ENCODE data around the gene ENAH.

ENAH gene

DNA sequence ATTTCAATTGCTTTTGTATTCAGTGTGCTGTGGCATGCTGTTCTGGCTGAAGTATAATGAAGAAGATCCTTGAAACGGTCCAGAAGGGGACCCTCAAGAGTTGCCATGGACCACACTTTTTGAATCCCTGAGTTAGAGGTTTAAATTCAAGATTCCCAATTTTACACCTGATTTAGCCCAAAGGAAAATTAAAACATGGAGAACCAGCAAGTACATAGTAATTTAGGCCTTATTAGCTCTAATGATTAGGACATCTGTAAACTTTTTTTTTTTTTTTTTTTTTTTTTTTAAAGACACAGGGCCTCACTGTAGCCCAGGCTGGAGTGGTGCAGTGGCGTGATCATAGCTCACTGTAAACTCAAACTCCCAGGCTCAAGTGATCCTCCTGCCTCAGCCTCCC, 107.3 kb downstream of the ENAH start:
- no peaks in the 10 kb centered on the region for H3K79me2 ChIP-seq (ENCODE audit: low read length)
- H3F3A ChIP-seq (ENCODE audit: insufficient read depth, low read length): 0 out of 2 replicates have a peak, but pooled peaks cover 5% of the 10 kb centered on the region
- no peaks in the 10 kb centered on the region for H4K20me1 ChIP-seq (ENCODE audit: insufficient read depth, low read length)
- no peak overlapping the region for H3K27ac ChIP-seq (ENCODE audit: low read length)
- H3K27me3 ChIP-seq (replicated peaks; ENCODE audit: insufficient read depth, low read length): no peaks in the 10 kb centered on the region
- no peaks in the 10 kb centered on the region for H3K36me3 ChIP-seq (replicated peaks; ENCODE audit: insufficient read depth, low read length)
- TF ChIP-seq CTCF (IDR thresholded peaks at IDR 0.05; ENCODE audit: low read length): no peak
- TF ChIP-seq EZH2 (optimal IDR thresholded peaks at IDR 0.05; ENCODE audit: low read depth, low read length): no peak
- no peak for TF ChIP-seq EZH2phosphoT487 (IDR thresholded peaks at IDR 0.05; ENCODE audit: low read length)
- H3K4me3 ChIP-seq (ENCODE audit: low read length): no peak overlapping the region
- peaks cover 6% of the 10 kb centered on the region; the same call in 1 of the 2 replicates for H3K4me1 ChIP-seq (ENCODE audit: low read length)
- no peak for DNase-seq
- no peaks in the 10 kb centered on the region for H3K9me2 ChIP-seq (replicated peaks; ENCODE audit: insufficient read depth, low read length)
- no peak overlapping the region for H2AFZ ChIP-seq (ENCODE audit: low read length)
- no peak overlapping the region for H3K4me2 ChIP-seq (ENCODE audit: low read depth, low read length)
- H3K9me3 ChIP-seq (replicated peaks; ENCODE audit: insufficient read depth, low read length): no peaks in the 10 kb centered on the region
- no peak overlapping the region for H3K9ac ChIP-seq (ENCODE audit: low read length)

GRCh38 chr1:225544924-225545323, 108.0 kb downstream of the ENAH start:
- Histone ChIP-seq H3K9me2 (replicated peaks; ENCODE audit: insufficient read depth, low read length) (no peaks in the 10 kb centered on the region), H3K36me3 (replicated peaks; ENCODE audit: insufficient read depth, low read length) (no peaks in the 10 kb centered on the region), H3K4me2 (ENCODE audit: low read depth, low read length) (no peak overlapping the region), H3K27ac (ENCODE audit: low read length) (no peak overlapping the region), H3K9ac (ENCODE audit: low read length) (no peak overlapping the region), H3K4me1 (ENCODE audit: low read length) (peaks cover 6% of the 10 kb centered on the region; the same call in 1 of the 2 replicates), H3F3A (ENCODE audit: insufficient read depth, low read length) (0 out of 2 replicates have a peak, but pooled peaks cover 5% of the 10 kb centered on the region), H2AFZ (ENCODE audit: low read length) (no peak overlapping the region), H3K4me3 (ENCODE audit: low read length) (no peak overlapping the region), H3K9me3 (replicated peaks; ENCODE audit: insufficient read depth, low read length) (no peaks in the 10 kb centered on the region), H3K27me3 (replicated peaks; ENCODE audit: insufficient read depth, low read length) (no peaks in the 10 kb centered on the region), H3K79me2 (ENCODE audit: low read length) (no peaks in the 10 kb centered on the region), H4K20me1 (ENCODE audit: insufficient read depth, low read length) (no peaks in the 10 kb centered on the region)
- DNase-seq: no peak
- TF ChIP-seq CTCF (IDR thresholded peaks at IDR 0.05; ENCODE audit: low read length): no peak
- TF ChIP-seq EZH2phosphoT487 (IDR thresholded peaks at IDR 0.05; ENCODE audit: low read length): no peak

- H3K9me3 ChIP-seq (replicated peaks; ENCODE audit: insufficient read depth, low read length): no peaks in the 10 kb centered on the region
- peaks cover 6% of the 10 kb centered on the region; the same call in 1 of the 2 replicates for H3K4me1 ChIP-seq (ENCODE audit: low read length)
- no peak overlapping the region for H3K4me3 ChIP-seq (ENCODE audit: low read length)
- no peak overlapping the region for H3K9ac ChIP-seq (ENCODE audit: low read length)
- no peaks in the 10 kb centered on the region for H3K9me2 ChIP-seq (replicated peaks; ENCODE audit: insufficient read depth, low read length)
- H3K4me2 ChIP-seq (ENCODE audit: low read depth, low read length): no peak overlapping the region
- no peak overlapping the region for H3K27ac ChIP-seq (ENCODE audit: low read length)
- no peak overlapping the region for H2AFZ ChIP-seq (ENCODE audit: low read length)
- 0 out of 2 replicates have a peak, but pooled peaks cover 5% of the 10 kb centered on the region for H3F3A ChIP-seq (ENCODE audit: insufficient read depth, low read length)
- no peaks in the 10 kb centered on the region for H3K36me3 ChIP-seq (replicated peaks; ENCODE audit: insufficient read depth, low read length)
- H3K27me3 ChIP-seq (replicated peaks; ENCODE audit: insufficient read depth, low read length): no peaks in the 10 kb centered on the region
- no peaks in the 10 kb centered on the region for H3K79me2 ChIP-seq (ENCODE audit: low read length)
- no peak for DNase-seq
- no peaks in the 10 kb centered on the region for H4K20me1 ChIP-seq (ENCODE audit: insufficient read depth, low read length)
- TF ChIP-seq EZH2phosphoT487 (IDR thresholded peaks at IDR 0.05; ENCODE audit: low read length): no peak
- TF ChIP-seq CTCF (IDR thresholded peaks at IDR 0.05; ENCODE audit: low read length): no peak
- TF ChIP-seq EZH2 (optimal IDR thresholded peaks at IDR 0.05; ENCODE audit: low read depth, low read length): no peak
Measured at GRCh38 chr1:225544263-225544662, 108.7 kb downstream of the ENAH start.
